ENCODE data around the gene NRIP2.
A peak's percentile ranks its signal among the peaks of the same experiment; 100 is the strongest.

The NRIP2 gene

GRCh38 chr12:2844786-2845185 is 10.0 kb upstream of the NRIP2 start:
- no peak for DNase-seq

GRCh38 chr12:2842948-2843347 is 8.1 kb upstream of the NRIP2 start:
- no peak for DNase-seq

GRCh38 chr12:2841056-2841650 is 6.3 kb upstream of the NRIP2 start:
- no peak for DNase-seq

- DNase-seq: no peak
Observed at GRCh38 chr12:2836574-2836973, 1.7 kb upstream of the NRIP2 start.

GRCh38 chr12:2835691-2836403 is 1.0 kb upstream of the NRIP2 start:
- no peak for DNase-seq

GRCh38 chr12:2833810-2834209 is 1.0 kb downstream of the NRIP2 start:
- DNase-seq: no peak

- no peak for DNase-seq
Observed at GRCh38 chr12:2833327-2833726, 1.5 kb downstream of the NRIP2 start.

- DNase-seq: no peak
Observed at GRCh38 chr12:2832550-2833127, 2.2 kb downstream of the NRIP2 start.

- no peak for DNase-seq
Observed at GRCh38 chr12:2829275-2829674, 5.6 kb downstream of the NRIP2 start.

GRCh38 chr12:2826721-2827515 is 7.9 kb downstream of the NRIP2 start:
- DNase-seq: no peak

GRCh38 chr12:2826036-2826435 is 8.8 kb downstream of the NRIP2 start:
- no peak for DNase-seq

GRCh38 chr12:2825132-2825531 is 9.7 kb downstream of the NRIP2 start:
- no peak for DNase-seq

GRCh38 chr12:2824541-2824940 is 10.3 kb downstream of the NRIP2 start:
- DNase-seq: no peak

GRCh38 chr12:2823483-2823882 is 11.4 kb downstream of the NRIP2 start:
- DNase-seq: no peak

- no peak for DNase-seq
Observed at GRCh38 chr12:2820432-2820831, 14.4 kb downstream of the NRIP2 start.

GRCh38 chr12:2819810-2820209 is 15.0 kb downstream of the NRIP2 start:
- no peak for DNase-seq

- peak; percentile 26 for DNase-seq
Observed at GRCh38 chr12:2813214-2814185, 21.3 kb downstream of the NRIP2 start.

GRCh38 chr12:2812290-2813213 is 22.3 kb downstream of the NRIP2 start, which contains the start of gene ITFG2:
Gene ITFG2, plus strand, starts transcription at chr12:2812668. Its CDS starts 93 bp downstream, at chr12:2812761.
- DNase-seq: peak; percentile 97

- DNase-seq: no peak
Observed at GRCh38 chr12:2811801-2812200, 23.0 kb downstream of the NRIP2 start.

- no peak for DNase-seq
Observed at GRCh38 chr12:2806700-2807099, 28.1 kb downstream of the NRIP2 start.

- DNase-seq: no peak
Observed at GRCh38 chr12:2805143-2805520, 29.7 kb downstream of the NRIP2 start.
